SK-N-SH (cell line): ENCODE results near the gene HSPH1. TPM values are rescaled to one million over a fixed set of nuclear protein-coding genes. Genes with fewer than 3 reads are reported as not detected.

ENCODE experiments used
- CTCF ChIA-PET: fragments of 300-600, 350-600 bp; formaldehyde crosslinking; extraction: SDS; loops from one replicate; lab custom pipeline; 2021; lab: Yijun Ruan, JAX
- POLR2A ChIA-PET: fragments of 350-600 bp; sonication (Branson Sonifier 250); formaldehyde crosslinking; extraction: SDS; loops from one replicate; lab custom pipeline; 2020; ENCODE audit warnings: antibody characterized with exemption, inconsistent platforms; lab: Yijun Ruan, JAX
- DNase-seq: peaks from one replicate; pipeline ENCODE4 v3.0.0; 2012
- H2AFZ ChIP-seq: fragments of 200-600 bp; sonication (generic); 2 replicates; pipeline ENCODE4 v1.8.1; 2016; ENCODE audit warnings: antibody characterized with exemption, mild to moderate bottlenecking, low read depth
- H3F3A ChIP-seq: fragments of 200-600 bp; sonication (generic); replicated peaks from 2 replicates; pipeline ENCODE3; 2016; ENCODE audit warnings: antibody characterized with exemption, mild to moderate bottlenecking; ENCODE audit not compliant: insufficient read depth
- H3K27ac ChIP-seq, 2 experiments: fragments of 200-500 bp in 1 of 2; fragments of 200-600 bp in 1 of 2; sonication (Bioruptor generic) in 1 of 2; sonication (generic), shearing (Covaris generic) in 1 of 2; 2 replicates each; pipeline versions ENCODE4 v1.5.1 to v1.6.1; 2014 to 2016; ENCODE audit warnings: low read depth in 2 of 2, inconsistent platforms in 1 of 2, low read length in 1 of 2, mild to moderate bottlenecking in 1 of 2, mixed read lengths in 1 of 2
- H3K27me3 ChIP-seq: fragments of 200-600 bp; sonication (generic), shearing (Covaris generic); 2 replicates; pipeline ENCODE4 v1.6.1; 2016; ENCODE audit warnings: mixed run types; ENCODE audit not compliant: insufficient read depth
- H3K36me3 ChIP-seq, 2 experiments: fragments of 200-500 bp in 1 of 2; fragments of 200-600 bp in 1 of 2; sonication (Bioruptor generic) in 1 of 2; sonication (generic) in 1 of 2; replicated peaks in 1 of 2; 2 replicates each; pipeline versions ENCODE3 to v1.5.1; 2014 to 2016; ENCODE audit warnings: low read length in 1 of 2, mild to moderate bottlenecking in 1 of 2; ENCODE audit not compliant: insufficient read depth in 2 of 2, control insufficient read depth in 1 of 2
- H3K4me1 ChIP-seq, 2 experiments: fragments of 200-500 bp in 1 of 2; fragments of 200-600 bp in 1 of 2; sonication (Bioruptor generic) in 1 of 2; sonication (generic), shearing (Covaris generic) in 1 of 2; 2 replicates each; pipeline versions ENCODE4 v1.5.1 to v1.6.1; 2014 to 2016; ENCODE audit warnings: low read depth in 1 of 2, low read length in 1 of 2, mixed run types in 1 of 2; ENCODE audit not compliant: insufficient read depth in 2 of 2, control insufficient read depth in 1 of 2
- H3K4me2 ChIP-seq: fragments of 200-600 bp; sonication (generic), shearing (Covaris generic); 2 replicates; pipeline ENCODE4 v1.6.1; 2017; ENCODE audit warnings: mixed run types
- H3K4me3 ChIP-seq, 2 experiments: fragments of 200-500 bp in 1 of 2; fragments of 200-600 bp in 1 of 2; sonication (Bioruptor generic) in 1 of 2; sonication (generic), shearing (Covaris generic) in 1 of 2; 2 replicates each; pipeline versions ENCODE4 v1.5.1 to v1.8.1; 2014 to 2016; ENCODE audit warnings: low read depth in 2 of 2, inconsistent platforms in 1 of 2, low read length in 1 of 2, mild to moderate bottlenecking in 1 of 2, mixed read lengths in 1 of 2, moderate library complexity in 1 of 2
- H3K79me2 ChIP-seq: fragments of 200-600 bp; sonication (generic); 2 replicates; pipeline ENCODE4 v1.8.1; 2017; ENCODE audit warnings: mild to moderate bottlenecking; ENCODE audit not compliant: insufficient read depth
- H3K9ac ChIP-seq: fragments of 200-600 bp; sonication (generic); 2 replicates; pipeline ENCODE4 v1.6.1; 2017; ENCODE audit warnings: mixed run types
- H3K9me2 ChIP-seq: fragments of 200-600 bp; sonication (generic); 2 replicates; pipeline ENCODE4 v1.6.1; 2017; ENCODE audit warnings: mixed run types
- H3K9me3 ChIP-seq: fragments of 200-600 bp; sonication (generic); 2 replicates; pipeline ENCODE4 v1.6.1; 2017; ENCODE audit warnings: mixed run types, mild to moderate bottlenecking, moderate library complexity
- H4K20me1 ChIP-seq: fragments of 200-600 bp; sonication (generic); 2 replicates; pipeline ENCODE4 v1.6.1; 2017; ENCODE audit warnings: mild to moderate bottlenecking, mixed run types; ENCODE audit not compliant: insufficient read depth
- IRF3 ChIP-seq: fragments of 150-350 bp; IDR thresholded peaks from 2 replicates; pipeline ENCODE4 v1.6.1; 2016; ENCODE audit warnings: mild to moderate bottlenecking, low read depth, low read length
- MAX ChIP-seq: IDR thresholded peaks from 2 replicates; pipeline ENCODE4 v1.4.0; 2012; ENCODE audit warnings: low read depth
- PBX3 ChIP-seq: IDR thresholded peaks from 2 replicates; pipeline ENCODE4; 2012
- SMC3 ChIP-seq: IDR thresholded peaks from 2 replicates; pipeline ENCODE4 v1.6.1; 2012; ENCODE audit warnings: low read depth, low read length, improper control_type of control experiment
- TAF1 ChIP-seq: IDR thresholded peaks from 2 replicates; pipeline ENCODE4 v1.6.1; 2012; ENCODE audit warnings: low read depth, mild to moderate bottlenecking, low read length, moderate library complexity, borderline replicate concordance
- USF1 ChIP-seq: IDR thresholded peaks from 2 replicates; pipeline ENCODE4 v1.4.0; 2012; ENCODE audit warnings: low read depth, borderline replicate concordance
- YY1 ChIP-seq: IDR thresholded peaks from 2 replicates; pipeline ENCODE4 v1.4.0; 2012; ENCODE audit warnings: low read depth, mild to moderate bottlenecking
- whole genome bisulfite sequencing: methylation state at CpG from one replicate; pipeline ENCODE4 v1.1.6; 2017; ENCODE audit warnings: low lambda C conversion rate; 5-methylcytosine and 5-hydroxymethylcytosine counted together
- polyA plus RNA-seq, 3 experiments: library from polyadenylated mRNA; depleted of rRNA; stranded (reverse); fragments of >200 nt; gene quantifications; 2 replicates each; pipeline ENCODE4 v1.2.3, GENCODE V29; 2012

HSPH1 gene
- polyA plus RNA-seq, 1 of the 3 experiments (the other 2 are of a cell fraction) = 32.8 TPM

GRCh38 chr13:31131470-31131961, 30.2 kb downstream of the HSPH1 start:
- H3F3A ChIP-seq = peaks cover 5% of the 10 kb centered on the region
- no peak overlapping the region for H3K4me3 ChIP-seq
- H3K9ac ChIP-seq = no peak overlapping the region
- no peak overlapping the region for H3K27ac ChIP-seq
- WGBS = 88% methylated on average over 6 of the region's 6 CpGs
- H3K9me2 ChIP-seq = no peaks in the 10 kb centered on the region
- no peaks in the 10 kb centered on the region for H4K20me1 ChIP-seq
- TF ChIP-seq TAF1 (no peak), USF1 (no peak), YY1 (no peak), IRF3 (no peak)
- DNase-seq = no peak
- peaks cover 14 to 24% of the 10 kb centered on the region in 2 experiments for H3K36me3 ChIP-seq
- H3K4me2 ChIP-seq = no peak overlapping the region
- H2AFZ ChIP-seq = no peak overlapping the region
- H3K27me3 ChIP-seq = no peaks in the 10 kb centered on the region; the same call in 1 of the 2 replicates
- H3K4me1 ChIP-seq = no peaks in the 10 kb centered on the region
- H3K79me2 ChIP-seq = no peaks in the 10 kb centered on the region
- H3K9me3 ChIP-seq = no peaks in the 10 kb centered on the region
- CTCF ChIA-PET = interaction anchor here (1.0 kb wide), 1 partner anchor 16 kb away, joined by 3 read pairs; no protein-coding TSS in a partner anchor
- POLR2A ChIA-PET = no interaction called here

- Histone ChIP-seq H3K27ac (no peak overlapping the region), H3K9me2 (no peaks in the 10 kb centered on the region), H3F3A (peaks cover 5% of the 10 kb centered on the region), H4K20me1 (no peaks in the 10 kb centered on the region), H3K4me2 (no peak overlapping the region), H2AFZ (no peak overlapping the region), H3K4me1 (no peaks in the 10 kb centered on the region; a peak in 1 of 4 replicates), H3K36me3 (peaks cover 0 to 4% of the 10 kb centered on the region in 2 experiments), H3K27me3 (no peaks in the 10 kb centered on the region; the same call in 1 of the 2 replicates), H3K9ac (no peak overlapping the region), H3K9me3 (no peaks in the 10 kb centered on the region), H3K4me3 (no peak overlapping the region), H3K79me2 (no peaks in the 10 kb centered on the region)
- POLR2A ChIA-PET = no interaction called here
- DNase-seq = no peak
- 30% methylated on average over 4 of the region's 8 CpGs for WGBS
- CTCF ChIA-PET = interaction anchor here (1.0 kb wide), 1 partner anchor 13 kb away, joined by 3 read pairs; no protein-coding TSS in a partner anchor
- TF ChIP-seq MAX (no peak), SMC3 (no peak), PBX3 (no peak)
Measured at GRCh38 chr13:31129419-31129818, 32.3 kb downstream of the HSPH1 start.
